HepG2 (cell line): ENCODE data around the gene CLASP1.
A peak's percentile ranks its signal among the peaks of the same experiment; 100 is the strongest.

Experiments used
- CAMTA2 ChIP-seq: sonication (generic); formaldehyde crosslinking; IDR thresholded peaks from 2 replicates; pipeline ENCODE4 v1.4.0; 2020; ENCODE audit warnings: mild to moderate bottlenecking, missing genetic modification reagents, borderline replicate concordance
- MED8 ChIP-seq: sonication (generic); formaldehyde crosslinking; IDR thresholded peaks from 2 replicates; pipeline ENCODE4 v1.8.1; 2023; ENCODE audit warnings: mild to moderate bottlenecking, missing genetic modification reagents; ENCODE audit not compliant: insufficient replicate concordance
- ZBTB21 ChIP-seq: sonication (generic); formaldehyde crosslinking; IDR thresholded peaks from 2 replicates; pipeline ENCODE4 v1.4.0; 2020; ENCODE audit warnings: missing genetic modification reagents
- ZNF333 ChIP-seq: sonication (generic); formaldehyde crosslinking; IDR thresholded peaks from 2 replicates; pipeline ENCODE4 v1.4.0; 2020; ENCODE audit warnings: mild to moderate bottlenecking, missing genetic modification reagents, borderline replicate concordance
- ZNF737 ChIP-seq: sonication (generic); formaldehyde crosslinking; IDR thresholded peaks from 2 replicates; pipeline ENCODE4 v1.5.0; 2020; ENCODE audit warnings: missing genetic modification reagents, mild to moderate bottlenecking, borderline replicate concordance
- ZNF878 ChIP-seq: sonication (generic); formaldehyde crosslinking; IDR thresholded peaks from 2 replicates; pipeline ENCODE4 v1.8.1; 2023; ENCODE audit warnings: mild to moderate bottlenecking, missing genetic modification reagents, moderate library complexity
- TF ChIP-seq, protein P1 (sequence below): sonication (generic); formaldehyde crosslinking; IDR thresholded peaks from 2 replicates; pipeline ENCODE4 v1.8.1; 2023; ENCODE audit warnings: mild to moderate bottlenecking, missing genetic modification reagents, borderline replicate concordance
- TF ChIP-seq, protein P2 (sequence below): IDR thresholded peaks from 2 replicates; pipeline ENCODE4 v1.6.1; 2016
- TF ChIP-seq, protein P3 (sequence below), 2 experiments: fragments of 450-650 bp in 1 of 2; sonication (generic) in 1 of 2; formaldehyde crosslinking; IDR thresholded peaks; 2 replicates each; pipeline versions ENCODE4 v1.5.0 to v1.8.0; 2020 to 2022; ENCODE audit warnings: mild to moderate bottlenecking in 1 of 2, missing genetic modification reagents in 1 of 2
- TF ChIP-seq, protein P4 (sequence below): sonication (generic); formaldehyde crosslinking; IDR thresholded peaks from 2 replicates; pipeline ENCODE4 v1.5.0; 2020; ENCODE audit warnings: missing genetic modification reagents
- TF ChIP-seq, protein P5 (sequence below): sonication (generic); formaldehyde crosslinking; IDR thresholded peaks from 2 replicates; pipeline ENCODE4 v1.5.0; 2020; ENCODE audit warnings: mild to moderate bottlenecking, missing genetic modification reagents, moderate library complexity

DNA sequence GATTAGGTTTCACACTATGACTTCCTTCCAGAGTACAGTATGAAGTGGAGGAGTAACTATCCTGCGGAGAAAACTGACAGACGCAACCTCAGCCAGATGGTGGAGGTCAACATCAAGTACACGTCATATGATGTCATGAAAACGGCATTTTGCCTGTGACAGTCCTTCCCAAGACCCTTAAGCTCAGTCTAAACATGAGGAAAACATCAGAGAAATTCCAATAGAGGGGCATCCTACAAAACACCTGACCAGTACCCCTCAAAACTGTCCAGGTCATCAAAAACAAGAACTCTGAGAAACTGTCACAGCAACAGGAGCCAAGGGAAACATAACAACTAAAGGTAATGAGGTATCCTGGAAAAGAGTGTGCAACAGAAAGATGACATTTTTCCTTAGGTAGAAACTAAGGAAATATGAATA, 116.9 kb downstream of the CLASP1 start:
- TF ChIP-seq MED8 (no peak), CAMTA2 (CRISPR knock-in tag) (no peak), ZNF333 (CRISPR knock-in tag) (no peak), ZBTB21 (CRISPR knock-in tag) (peak; percentile 25; the same call in 1 of the 2 replicates), ZNF878 (no peak), ZNF737 (CRISPR knock-in tag) (no peak)
- TF ChIP-seq, protein P1, sequence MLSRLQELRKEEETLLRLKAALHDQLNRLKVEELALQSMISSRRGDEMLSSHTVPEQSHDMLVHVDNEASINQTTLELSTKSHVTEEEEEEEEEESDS (CRISPR knock-in tag) = no peak
- TF ChIP-seq, protein P2, sequence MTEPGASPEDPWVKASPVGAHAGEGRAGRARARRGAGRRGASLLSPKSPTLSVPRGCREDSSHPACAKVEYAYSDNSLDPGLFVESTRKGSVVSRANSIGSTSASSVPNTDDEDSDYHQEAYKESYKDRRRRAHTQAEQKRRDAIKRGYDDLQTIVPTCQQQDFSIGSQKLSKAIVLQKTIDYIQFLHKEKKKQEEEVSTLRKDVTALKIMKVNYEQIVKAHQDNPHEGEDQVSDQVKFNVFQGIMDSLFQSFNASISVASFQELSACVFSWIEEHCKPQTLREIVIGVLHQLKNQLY (CRISPR knock-in tag) = no peak
- TF ChIP-seq, protein P3, sequence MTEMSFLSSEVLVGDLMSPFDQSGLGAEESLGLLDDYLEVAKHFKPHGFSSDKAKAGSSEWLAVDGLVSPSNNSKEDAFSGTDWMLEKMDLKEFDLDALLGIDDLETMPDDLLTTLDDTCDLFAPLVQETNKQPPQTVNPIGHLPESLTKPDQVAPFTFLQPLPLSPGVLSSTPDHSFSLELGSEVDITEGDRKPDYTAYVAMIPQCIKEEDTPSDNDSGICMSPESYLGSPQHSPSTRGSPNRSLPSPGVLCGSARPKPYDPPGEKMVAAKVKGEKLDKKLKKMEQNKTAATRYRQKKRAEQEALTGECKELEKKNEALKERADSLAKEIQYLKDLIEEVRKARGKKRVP (CRISPR knock-in tag; IDR thresholded peaks at IDR 0.05) = no peak
- TF ChIP-seq, protein P4, sequence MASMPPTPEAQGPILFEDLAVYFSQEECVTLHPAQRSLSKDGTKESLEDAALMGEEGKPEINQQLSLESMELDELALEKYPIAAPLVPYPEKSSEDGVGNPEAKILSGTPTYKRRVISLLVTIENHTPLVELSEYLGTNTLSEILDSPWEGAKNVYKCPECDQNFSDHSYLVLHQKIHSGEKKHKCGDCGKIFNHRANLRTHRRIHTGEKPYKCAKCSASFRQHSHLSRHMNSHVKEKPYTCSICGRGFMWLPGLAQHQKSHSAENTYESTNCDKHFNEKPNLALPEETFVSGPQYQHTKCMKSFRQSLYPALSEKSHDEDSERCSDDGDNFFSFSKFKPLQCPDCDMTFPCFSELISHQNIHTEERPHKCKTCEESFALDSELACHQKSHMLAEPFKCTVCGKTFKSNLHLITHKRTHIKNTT (CRISPR knock-in tag) = no peak
- TF ChIP-seq, protein P5, sequence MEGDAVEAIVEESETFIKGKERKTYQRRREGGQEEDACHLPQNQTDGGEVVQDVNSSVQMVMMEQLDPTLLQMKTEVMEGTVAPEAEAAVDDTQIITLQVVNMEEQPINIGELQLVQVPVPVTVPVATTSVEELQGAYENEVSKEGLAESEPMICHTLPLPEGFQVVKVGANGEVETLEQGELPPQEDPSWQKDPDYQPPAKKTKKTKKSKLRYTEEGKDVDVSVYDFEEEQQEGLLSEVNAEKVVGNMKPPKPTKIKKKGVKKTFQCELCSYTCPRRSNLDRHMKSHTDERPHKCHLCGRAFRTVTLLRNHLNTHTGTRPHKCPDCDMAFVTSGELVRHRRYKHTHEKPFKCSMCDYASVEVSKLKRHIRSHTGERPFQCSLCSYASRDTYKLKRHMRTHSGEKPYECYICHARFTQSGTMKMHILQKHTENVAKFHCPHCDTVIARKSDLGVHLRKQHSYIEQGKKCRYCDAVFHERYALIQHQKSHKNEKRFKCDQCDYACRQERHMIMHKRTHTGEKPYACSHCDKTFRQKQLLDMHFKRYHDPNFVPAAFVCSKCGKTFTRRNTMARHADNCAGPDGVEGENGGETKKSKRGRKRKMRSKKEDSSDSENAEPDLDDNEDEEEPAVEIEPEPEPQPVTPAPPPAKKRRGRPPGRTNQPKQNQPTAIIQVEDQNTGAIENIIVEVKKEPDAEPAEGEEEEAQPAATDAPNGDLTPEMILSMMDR = no peak
